Erythroblast (primary cell): ENCODE measurements around the gene NR1H4.

Experiments used
- GATA1 ChIP-seq: IDR thresholded peaks from 2 replicates; pipeline ENCODE4 v1.6.1; 2011; ENCODE audit warnings: low read depth, mild to moderate bottlenecking, control low read depth, low read length, moderate library complexity
- POLR2A ChIP-seq: IDR thresholded peaks from 2 replicates; pipeline ENCODE4 v1.6.1; 2011; ENCODE audit warnings: mild to moderate bottlenecking, low read length

DNA sequence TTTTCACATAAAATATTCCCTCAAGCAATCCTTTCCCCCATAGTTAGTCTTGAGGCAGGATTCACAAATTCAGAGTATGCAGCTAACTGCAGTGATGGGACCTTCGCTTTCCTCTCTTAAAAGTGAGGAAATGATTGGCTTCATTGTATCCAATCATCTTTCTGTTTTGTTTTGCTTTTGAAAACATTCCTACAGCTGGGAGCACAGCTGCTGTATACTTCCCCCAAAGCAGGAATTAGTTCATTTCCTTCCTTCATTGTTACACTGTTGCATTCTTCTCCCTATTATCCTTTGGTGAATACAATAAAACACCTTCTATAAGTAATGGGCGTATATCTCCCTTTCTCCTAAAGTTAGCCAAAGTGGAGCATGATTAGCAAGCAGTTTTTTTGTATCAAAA, 90.4 kb downstream of the NR1H4 start:
- TF ChIP-seq POLR2A = no peak
- no peak for TF ChIP-seq GATA1
